ENCODE data around the gene ANO4.
"Not testable (repeated sequence)": the region's sequence is repeated elsewhere in the genome, so short reads cannot be mapped to it uniquely, and the experiment has no call there.

The ANO4 gene

DNA sequence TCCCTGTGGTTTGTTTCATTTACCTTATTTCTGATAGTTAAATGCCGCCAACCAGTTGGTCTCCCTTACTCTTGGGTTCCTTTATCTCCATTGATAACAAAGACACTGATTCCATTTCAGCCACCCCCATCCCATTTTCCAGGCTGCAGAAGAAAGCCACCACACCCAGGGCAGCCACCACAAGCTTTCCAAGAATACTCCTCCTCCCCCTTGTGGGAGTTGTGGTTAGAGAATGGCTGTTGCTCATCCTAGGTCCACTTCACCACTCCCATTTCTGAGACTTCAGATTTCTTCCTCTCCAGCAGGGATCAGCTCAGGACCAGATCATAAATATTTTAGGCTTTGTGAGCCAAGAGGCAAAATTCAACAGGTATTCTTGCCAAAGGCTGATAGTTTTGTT lies 73.9 kb downstream of the ANO4 start:
- no peak for DNase-seq (ENCODE audit: low read depth in 2 of 2)

DNA sequence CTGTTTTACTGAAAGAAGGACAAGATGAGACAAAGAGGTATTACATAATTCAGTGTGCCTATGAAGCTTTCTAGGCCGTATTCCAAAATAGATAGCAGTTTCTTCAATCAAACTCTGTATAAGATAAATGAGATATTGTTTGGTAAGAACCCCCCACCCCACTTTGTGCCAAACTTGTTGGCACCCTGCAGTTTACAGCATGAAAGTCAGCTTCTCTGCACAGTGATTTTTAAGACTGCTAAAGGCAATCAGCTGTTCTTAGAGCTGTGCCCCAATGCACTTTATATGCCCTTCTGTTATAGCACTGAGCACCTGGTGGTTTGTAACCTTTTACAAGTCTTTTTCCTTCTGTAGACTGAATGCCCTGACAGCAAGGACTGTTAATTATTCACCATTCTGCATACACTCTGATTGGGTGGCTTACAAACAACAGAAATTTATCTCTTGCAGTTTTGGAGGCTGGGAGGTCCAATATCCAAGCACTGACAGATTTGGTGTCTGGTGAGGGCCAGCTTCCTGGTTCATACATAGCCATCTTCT lies 76.7 kb downstream of the ANO4 start:
- DNase-seq (ENCODE audit: low read depth in 2 of 2), result no peak

DNA sequence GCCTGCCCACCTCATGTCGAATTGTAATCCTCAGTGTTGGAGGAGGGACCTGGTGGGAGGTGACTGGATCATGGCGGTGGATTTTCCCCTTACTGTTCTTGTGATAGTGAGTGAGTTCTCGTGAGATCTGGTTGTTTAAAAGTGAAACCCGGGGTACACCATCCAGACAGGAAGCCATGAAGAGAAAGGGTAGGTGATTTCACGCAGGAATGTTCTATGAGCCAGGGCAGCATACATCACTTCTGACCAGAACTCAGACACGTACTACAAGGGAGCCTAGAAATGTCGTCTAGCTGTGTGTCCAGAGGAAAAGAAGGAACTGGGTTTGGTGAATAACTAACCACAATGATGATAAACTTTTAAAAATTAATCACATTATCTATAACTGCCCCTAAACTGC lies 80.6 kb downstream of the ANO4 start:
- no peak for DNase-seq (ENCODE audit: low read depth in 2 of 2)

DNA sequence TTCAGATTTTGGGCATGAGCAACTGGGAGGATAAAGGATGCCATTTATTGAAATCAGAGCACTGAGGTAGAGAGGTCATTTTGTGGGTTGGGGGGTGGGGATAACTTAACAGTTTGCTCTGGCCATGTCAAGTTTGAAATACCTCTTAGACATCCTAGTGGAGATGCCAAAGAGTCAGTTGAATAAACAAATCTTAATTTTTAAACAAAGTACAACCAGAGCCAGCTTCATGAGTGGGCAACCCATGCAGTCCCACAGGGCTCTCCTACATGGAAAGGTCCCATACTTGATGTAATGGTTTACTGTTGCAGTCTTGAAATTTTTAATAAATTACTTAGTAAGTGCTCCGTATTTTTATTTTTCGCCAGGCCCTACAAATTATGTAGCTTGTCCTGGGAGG lies 81.2 kb downstream of the ANO4 start:
- no peak for DNase-seq (ENCODE audit: low read depth in 2 of 2)

DNA sequence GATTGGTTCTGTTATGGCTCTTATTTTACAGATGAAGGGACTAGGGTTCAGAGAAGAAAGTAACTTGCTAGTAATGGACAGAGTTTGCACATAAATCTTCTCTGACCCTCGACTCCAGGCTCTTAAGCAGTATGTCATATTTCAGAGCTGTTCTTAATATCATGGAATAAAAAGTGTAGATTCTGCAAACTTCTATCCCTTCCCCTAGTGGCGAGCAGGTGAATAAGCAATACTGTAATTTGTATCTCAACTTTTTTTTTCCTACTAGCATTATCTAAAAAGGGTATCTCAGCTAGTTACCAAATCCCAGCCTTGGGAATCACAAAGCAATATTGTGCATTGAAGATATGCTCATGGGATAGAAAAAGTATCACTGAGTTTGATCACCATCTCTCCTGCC lies 83.2 kb downstream of the ANO4 start:
- DNase-seq (ENCODE audit: low read depth in 2 of 2), result no peak

DNA sequence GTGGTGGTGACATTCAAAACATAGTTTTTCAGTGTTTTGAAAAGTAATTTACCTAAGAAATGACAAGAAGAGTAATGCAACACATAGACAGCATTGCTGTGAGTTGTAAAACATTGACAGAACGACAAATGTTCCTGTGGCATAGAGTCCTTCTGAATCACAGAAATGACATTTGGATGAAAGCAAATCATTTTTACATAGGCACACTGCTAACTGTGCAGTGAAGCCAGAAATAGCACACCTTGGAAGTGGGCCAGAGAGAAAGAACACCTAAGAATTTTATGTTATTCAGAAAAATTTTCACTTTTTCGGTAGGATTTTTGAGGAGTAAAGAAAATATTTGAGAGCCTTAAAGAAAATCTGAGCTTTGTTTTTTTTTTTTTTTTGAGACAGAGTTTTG lies 100.6 kb downstream of the ANO4 start:
- no peak for DNase-seq (ENCODE audit: low read depth in 2 of 2)

DNA sequence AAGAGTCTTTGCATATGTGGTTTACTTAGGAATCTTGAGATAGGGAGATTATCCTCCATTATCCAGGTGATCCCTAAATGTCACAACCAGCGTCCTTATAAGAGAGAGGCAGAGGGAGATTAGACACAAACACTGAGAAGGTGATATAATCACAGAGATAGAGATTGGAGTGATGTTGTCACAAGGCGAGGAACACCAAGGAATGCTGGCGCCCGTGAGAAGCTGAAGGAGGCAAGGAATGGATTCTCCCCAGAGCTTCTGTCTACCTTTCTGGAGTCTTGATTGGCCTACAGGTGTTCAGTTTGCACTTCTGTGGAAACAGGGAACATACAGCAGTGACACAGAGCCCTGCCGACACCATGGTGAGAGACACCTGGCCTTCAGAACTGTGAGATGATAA lies 101.6 kb downstream of the ANO4 start:
- DNase-seq (ENCODE audit: low read depth in 2 of 2), result no peak

DNA sequence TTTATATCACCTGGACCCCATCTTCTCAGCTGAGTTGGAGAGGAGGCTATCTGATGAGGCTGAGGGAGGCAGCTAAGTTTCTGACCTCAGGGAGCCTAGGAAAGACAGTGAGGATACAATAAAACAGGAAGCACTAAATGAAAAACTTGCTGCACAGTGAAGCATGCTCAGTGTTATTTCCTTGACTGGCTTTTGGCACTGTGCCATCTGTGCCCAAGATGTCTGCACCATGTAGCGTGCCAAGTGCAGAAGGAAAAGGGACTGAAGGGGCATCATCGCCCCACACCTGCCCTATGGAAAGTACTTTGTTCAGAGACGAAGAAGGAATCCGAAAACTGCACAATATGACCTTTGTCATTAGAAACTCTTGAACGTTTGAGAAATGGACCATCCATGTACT lies 102.7 kb downstream of the ANO4 start:
- no peak for DNase-seq (ENCODE audit: low read depth in 2 of 2)

DNA sequence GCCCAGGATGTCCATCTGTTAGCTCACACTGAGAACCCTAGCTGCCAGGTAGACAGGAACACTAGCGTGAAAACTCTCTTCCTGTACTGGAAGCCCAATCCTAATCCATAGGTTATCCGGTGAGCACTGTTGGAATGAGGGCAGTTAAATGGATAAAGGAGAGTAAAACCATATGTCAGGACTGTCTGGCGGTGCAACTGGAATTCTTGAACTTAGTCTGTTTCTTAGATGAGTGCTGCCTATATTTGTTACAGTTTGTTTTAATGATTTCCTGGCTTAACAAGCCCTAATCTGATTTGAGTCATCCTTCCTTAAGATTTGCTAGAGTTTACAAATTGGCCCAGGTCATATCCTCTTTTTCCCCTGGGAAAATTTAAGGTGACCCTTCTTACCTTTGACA lies 104.7 kb downstream of the ANO4 start:
- no peak for DNase-seq (ENCODE audit: low read depth in 2 of 2)

DNA sequence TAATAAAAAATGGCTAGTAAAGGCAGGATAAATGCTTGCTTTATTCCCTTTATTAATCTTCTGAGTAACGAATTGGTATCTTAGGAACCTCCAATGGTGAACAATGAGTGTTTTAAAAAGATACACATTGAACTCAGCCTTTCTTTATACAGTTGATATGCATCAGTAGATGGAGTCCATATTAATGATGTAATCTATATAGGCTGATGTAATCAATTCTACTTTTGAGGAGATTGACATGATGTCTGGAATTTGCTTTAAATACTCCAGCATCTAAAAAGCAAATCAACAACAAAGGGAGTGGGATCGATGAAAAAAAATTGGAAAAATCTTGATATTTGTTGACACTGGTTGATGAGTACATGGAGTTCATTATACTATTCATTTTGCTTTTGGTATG lies 106.2 kb downstream of the ANO4 start:
- DNase-seq (ENCODE audit: low read depth in 2 of 2), result no peak

DNA sequence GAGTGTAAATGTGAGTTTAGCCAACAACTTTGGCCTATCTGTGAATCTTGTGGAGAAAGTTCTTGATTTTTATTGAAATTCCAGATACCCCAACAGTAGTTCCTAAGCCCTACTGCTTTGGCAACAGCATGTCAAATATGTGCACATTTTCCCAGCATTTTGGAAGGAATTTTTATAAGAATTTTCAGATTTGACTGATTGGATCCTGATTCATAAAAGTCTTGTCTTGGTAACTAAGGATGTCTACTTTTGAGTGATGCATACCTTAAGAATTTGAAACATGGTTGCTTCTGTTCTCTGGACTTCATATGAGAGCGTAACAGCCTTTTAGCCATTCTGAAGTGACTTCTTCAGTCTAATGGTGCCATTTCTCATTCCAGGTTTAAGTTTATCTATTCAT lies 106.7 kb downstream of the ANO4 start:
- no peak for DNase-seq (ENCODE audit: low read depth in 2 of 2)

DNA sequence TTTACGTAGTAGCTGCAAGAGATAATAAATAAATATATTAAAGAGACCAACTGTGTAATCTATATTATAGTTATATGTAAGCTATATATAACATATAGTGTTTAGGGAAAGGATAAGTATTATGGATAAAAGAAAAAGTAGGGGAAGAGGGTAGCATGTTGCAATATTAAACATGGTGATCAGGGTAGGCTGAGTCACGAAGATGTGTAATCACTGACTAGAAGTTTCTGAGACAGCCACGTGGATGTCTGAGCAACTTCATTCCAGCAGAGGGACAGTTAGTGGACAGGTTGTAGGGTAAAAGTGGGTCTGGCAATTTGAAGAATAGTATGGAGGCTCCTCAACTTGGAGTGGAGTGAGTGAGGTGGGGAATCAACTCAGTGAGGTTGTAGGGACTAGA lies 109.7 kb downstream of the ANO4 start:
- DNase-seq (ENCODE audit: low read depth in 2 of 2), result no peak

DNA sequence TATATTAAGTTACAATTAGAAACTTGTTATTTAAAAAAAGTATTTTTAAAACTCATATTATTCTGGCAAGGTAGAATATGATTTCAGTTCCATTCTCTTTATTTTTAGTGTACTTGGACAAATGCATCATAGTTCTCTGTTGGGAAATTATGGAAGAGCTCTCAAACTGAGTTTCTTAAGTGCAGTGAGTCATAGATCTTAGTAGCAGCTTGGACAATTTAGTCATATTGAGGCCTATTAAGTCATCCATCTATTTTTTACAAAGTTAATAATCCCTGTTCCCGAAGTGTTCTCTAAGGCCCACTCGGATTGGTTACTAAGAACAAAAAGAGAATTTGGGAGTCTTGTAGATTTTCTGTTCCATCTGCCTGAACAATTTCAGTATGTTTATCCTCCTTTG lies 113.9 kb downstream of the ANO4 start:
- DNase-seq (ENCODE audit: low read depth in 2 of 2), result no peak

DNA sequence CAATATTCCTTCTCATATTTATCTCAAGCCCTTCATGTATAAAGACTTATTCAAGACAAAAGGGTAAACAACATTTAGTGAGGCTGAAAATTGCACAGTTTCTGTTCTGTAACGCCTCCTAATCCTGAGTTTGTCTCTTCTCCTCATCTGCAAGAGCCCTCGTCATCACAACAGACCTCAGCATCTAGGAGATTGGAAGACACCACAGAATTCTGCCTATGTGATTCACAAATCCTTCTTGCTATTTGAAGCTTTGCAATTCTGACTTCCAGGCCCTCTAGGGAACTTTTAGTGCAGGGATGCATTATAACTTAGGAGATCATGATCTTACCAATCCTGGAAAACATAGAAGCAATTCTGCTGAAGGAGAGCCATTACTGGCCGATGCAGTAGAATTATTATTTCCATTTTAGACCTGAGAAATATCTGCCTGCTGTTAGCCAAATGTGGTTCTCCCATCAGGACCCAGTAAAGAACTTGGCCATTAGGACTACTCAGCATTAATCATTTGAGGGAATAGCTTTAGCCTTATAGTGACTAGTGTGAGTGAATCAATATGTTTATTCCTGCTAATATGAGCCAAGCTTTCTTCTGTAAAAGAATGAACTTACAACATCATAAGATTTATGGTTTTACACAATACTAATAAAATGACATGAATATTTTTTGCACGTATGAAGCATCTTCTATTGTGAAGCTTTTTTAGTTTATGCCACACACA lies 119.5 kb downstream of the ANO4 start:
- no peak for DNase-seq (ENCODE audit: low read depth in 2 of 2)

DNA sequence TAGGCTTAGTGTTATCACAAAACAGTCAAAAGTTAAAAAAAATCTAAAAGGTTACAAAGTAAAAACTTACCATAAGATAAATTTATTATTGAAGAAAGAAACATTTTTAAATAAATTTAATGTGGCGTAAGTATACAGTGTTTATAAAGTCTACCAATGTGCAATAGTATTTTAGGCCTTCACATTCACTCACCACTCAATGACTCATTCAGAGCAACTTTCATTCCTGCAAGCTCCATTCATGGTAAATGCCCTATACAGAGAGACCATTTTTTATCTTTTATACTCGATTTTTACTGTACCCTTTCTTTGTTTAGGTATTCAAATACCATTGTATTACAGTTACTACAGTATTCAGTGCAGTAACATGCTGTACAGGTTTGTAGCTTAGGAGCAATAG lies 124.5 kb downstream of the ANO4 start:
- no peak for DNase-seq (ENCODE audit: low read depth in 2 of 2)

DNA sequence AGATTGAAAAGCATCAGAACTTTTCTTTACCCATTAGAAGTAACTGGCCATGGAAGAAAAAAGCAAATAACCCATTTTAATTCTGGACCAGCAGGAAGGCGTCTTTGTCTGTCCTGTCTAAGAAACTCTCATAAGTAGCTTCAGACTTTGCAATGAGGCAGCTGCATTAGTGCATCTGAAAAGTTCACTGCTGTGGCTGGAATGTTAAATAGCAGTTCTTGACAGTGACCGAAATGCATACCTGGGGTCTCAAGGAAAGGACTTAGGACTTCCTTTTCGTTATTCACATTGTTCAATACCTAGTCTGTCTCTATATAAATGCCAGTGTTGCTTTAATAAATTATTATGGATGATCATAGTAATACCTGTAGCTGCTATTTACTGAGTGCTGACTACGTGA lies 125.9 kb downstream of the ANO4 start:
- DNase-seq (ENCODE audit: low read depth in 2 of 2), result no peak

DNA sequence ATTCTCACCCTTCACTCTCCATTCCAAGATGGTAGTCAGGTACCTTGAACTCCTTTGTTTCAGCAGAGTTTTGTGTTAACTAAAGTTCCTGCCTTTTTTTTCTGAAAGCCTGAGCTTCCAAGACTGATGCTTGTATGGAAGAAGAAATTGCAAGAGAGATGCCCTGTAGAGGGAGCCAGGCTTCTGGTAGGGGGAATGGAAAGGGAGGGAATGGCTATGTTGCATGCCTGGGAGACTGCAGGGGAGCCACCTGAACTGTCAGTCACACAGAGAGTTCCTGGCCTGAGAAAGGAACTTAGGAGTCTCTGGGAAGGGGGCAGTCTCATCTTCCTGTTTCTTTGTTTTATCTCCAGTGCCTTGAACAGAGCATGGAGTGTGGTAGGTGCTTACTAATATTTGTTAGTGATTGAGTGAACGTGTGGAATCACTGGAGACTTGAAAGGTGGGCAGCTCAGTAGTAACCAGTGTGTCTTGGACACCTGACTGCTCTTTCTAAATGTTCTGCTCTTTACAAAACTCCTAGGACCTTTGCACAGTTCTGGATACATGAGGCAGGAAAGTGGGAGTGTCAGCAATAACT lies 132.2 kb downstream of the ANO4 start:
- DNase-seq (ENCODE audit: low read depth in 2 of 2), result no peak

DNA sequence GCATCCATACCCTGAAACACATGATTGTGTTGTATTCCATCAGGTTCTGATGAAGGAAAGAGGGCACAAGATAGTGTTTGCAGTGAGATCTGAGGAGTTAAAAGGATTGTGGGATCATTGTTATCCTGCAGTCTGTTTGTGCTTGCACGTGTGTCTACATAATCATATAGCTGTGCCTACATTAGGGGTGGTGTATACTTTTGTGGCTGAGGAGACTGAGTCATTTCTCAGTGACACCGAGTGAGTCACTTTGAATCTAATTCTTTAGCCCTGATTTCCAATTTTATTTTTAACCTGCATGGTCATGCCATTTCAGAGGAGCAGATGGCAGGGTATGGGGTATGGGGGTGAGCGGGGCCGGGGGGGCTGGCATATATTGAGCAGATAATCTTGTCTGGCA lies 133.2 kb downstream of the ANO4 start:
- DNase-seq (ENCODE audit: low read depth in 2 of 2), result no peak

DNA sequence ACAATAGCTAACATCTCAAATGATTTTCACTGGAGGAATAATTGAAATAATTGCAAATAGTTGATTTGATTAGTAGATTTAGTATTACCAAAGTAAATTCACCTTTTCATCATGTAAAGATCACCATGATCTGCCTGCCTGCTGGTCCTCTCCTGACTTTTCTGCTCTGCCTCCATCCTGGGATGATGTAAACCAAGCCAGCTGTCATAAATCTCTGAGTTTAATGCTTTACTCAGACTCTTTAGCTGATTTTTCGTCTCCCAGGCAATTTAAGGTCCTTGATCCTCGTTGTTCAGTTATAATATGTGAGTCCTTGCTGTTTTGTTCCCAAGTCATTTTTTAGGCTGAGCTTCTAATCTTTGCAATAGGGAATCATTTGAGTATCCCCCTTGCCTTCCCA lies 138.0 kb downstream of the ANO4 start:
- DNase-seq (ENCODE audit: low read depth in 2 of 2), result no peak

DNA sequence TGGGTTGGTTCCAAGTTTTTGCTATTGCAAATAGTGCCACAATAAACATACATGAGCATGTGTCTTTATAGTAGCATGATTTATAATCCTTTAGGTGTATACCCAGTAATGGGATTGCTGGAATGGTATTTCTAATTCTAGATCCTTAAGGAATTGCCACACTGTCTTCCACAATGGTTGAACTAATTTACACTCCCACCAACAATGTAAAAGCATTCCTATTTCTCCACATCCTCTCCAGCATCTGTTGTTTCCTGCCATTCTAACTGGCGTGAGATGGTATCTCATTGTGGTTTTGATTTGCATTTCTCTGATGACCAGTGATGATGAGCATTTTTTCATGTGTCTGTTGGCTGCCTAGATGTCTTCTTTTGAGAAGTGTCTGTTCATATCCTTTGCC lies 139.0 kb downstream of the ANO4 start:
- DNase-seq (ENCODE audit: low read depth in 2 of 2), result not testable (repeated sequence)

DNA sequence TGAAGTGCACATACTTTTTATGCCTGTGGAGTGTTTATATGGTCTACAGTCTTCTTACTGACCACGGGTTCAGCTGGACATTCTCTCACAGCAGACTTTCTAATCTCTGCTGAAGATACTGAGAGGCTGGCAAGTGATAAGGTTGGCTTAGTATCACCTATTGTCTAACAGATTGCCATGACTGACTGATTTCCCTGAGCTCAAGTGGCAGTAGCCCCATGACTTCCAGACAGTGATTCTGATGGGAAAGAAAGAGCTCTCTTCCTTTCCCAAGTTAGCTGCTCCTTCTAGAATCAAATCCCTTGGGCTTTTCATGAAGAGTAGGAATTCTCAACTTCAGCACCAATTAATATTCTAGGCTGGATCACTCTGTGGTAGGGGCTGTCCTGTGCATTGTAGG lies 141.4 kb downstream of the ANO4 start:
- no peak for DNase-seq (ENCODE audit: low read depth in 2 of 2)

DNA sequence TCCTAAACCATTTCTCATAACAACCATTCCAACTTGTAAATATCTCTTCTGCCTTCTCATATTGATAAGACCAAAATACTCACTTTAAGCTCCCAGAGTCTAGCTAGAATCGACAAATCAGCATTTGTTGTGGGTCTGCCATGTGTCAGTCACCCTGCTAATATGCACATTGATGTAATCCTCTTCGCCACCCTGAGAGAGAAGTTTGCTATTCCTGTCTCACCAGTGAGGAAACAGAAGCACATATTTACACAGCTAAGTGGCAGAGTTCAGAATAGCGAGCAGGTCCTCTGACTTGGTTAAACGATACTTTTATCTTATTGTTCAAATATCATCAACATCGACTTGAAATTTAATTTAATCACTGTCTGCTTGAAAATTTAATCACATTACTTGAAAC lies 142.1 kb downstream of the ANO4 start:
- DNase-seq (ENCODE audit: low read depth in 2 of 2), result no peak

DNA sequence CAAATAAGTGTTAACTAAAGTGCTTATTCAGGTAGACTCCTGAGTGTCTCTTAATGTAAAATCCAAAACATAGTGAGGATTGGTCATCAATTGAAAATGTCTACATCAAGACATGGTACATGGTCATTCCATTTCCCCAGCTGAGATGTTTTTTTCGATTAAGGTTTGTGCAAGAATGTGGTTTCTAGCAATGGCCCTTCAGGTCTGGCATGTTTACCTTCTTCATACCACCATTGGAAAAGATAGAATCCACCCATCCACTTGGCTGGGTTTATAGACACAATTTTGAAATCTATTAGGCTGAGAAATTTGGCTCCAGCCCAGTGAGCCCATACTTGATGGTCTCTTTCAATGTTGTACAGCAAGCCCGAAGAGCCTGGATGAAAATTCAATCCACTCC lies 145.9 kb downstream of the ANO4 start:
- DNase-seq (ENCODE audit: low read depth in 2 of 2), result no peak

Measured in stimulated activated CD4-positive, alpha-beta T cell treated with anti-CD3 and anti-CD28 coated beads, Interleukin-12 subunit alpha, Interleukin-12 subunit beta, amount 100 ng/mL, for 24 hours (primary cell).